Panc1 (cell line): ENCODE results near the gene PTER. TPM values are rescaled to one million over a fixed set of nuclear protein-coding genes. Genes with fewer than 3 reads are reported as not detected.

ENCODE experiments used
- ATAC-seq: fragments of 200-7000 bp; cut with Tn5 transposase; 2 replicates; pipeline ENCODE4 v1.9.1; 2020; ENCODE audit warnings: mild to moderate bottlenecking, moderate library complexity
- BruUV-seq: library from RNA; stranded (reverse); fragments of 400-500 nt; replicated peaks from 2 replicates; lab custom pipeline; 2021; lab: Mats Ljungman, UMichigan
- CTCF ChIA-PET: fragments of 300-600 bp; sonication (Branson Sonifier 250); formaldehyde crosslinking; loops from one replicate; lab custom pipeline; 2022; ENCODE audit warnings: antibody characterized with exemption; lab: Charles Lee
- POLR2A ChIA-PET: fragments of 300-600 bp; sonication (Branson Sonifier 250); formaldehyde crosslinking; loops from one replicate; lab custom pipeline; 2022; ENCODE audit warnings: antibody characterized with exemption; lab: Charles Lee
- DNase-seq: peaks from one replicate; pipeline ENCODE4 v3.0.0-alpha.2; 2010; ENCODE audit warnings: low read depth, low spot score
- H3K27ac ChIP-seq: 2 replicates; pipeline ENCODE4 v1.5.1; 2011; ENCODE audit warnings: mild to moderate bottlenecking, low read length, inconsistent platforms
- H3K27me3 ChIP-seq: fragments of 200-500 bp; sonication (Bioruptor generic); 2 replicates; pipeline ENCODE4 v1.6.0; 2014; ENCODE audit warnings: low read length, inconsistent platforms; ENCODE audit not compliant: control insufficient read depth, insufficient read depth
- H3K36me3 ChIP-seq: fragments of 200-500 bp; sonication (Bioruptor generic); 2 replicates; pipeline ENCODE4 v1.5.1; 2014; ENCODE audit warnings: inconsistent platforms, mild to moderate bottlenecking, low read length, moderate library complexity; ENCODE audit not compliant: control insufficient read depth, insufficient read depth
- H3K4me1 ChIP-seq: 2 replicates; pipeline ENCODE4 v1.5.1; 2011; ENCODE audit warnings: inconsistent platforms, mild to moderate bottlenecking, low read length, moderate library complexity; ENCODE audit not compliant: control insufficient read depth, insufficient read depth
- H3K4me3 ChIP-seq, 2 experiments: 2 replicates each; pipeline ENCODE4 v1.5.1; 2011 to 2012; ENCODE audit warnings: low read depth in 2 of 2, low read length in 2 of 2, mild to moderate bottlenecking in 2 of 2, inconsistent platforms in 1 of 2, moderate library complexity in 1 of 2
- H3K9me3 ChIP-seq: fragments of 200-500 bp; sonication (Bioruptor generic); 2 replicates; pipeline ENCODE4 v1.5.1; 2014; ENCODE audit warnings: low read depth, mild to moderate bottlenecking, inconsistent platforms, low read length, moderate library complexity; ENCODE audit not compliant: control insufficient read depth, insufficient read depth
- CTCF ChIP-seq: fragments of 450-650 bp; IDR thresholded peaks from 2 replicates; pipeline ENCODE4 v1.5.1; 2017; ENCODE audit warnings: mild to moderate bottlenecking
- POLR2AphosphoS5 ChIP-seq: IDR thresholded peaks from 2 replicates; pipeline ENCODE4 v1.6.1; 2012; ENCODE audit warnings: mild to moderate bottlenecking, low read depth, low read length, moderate library complexity
- REST ChIP-seq, 2 experiments: IDR thresholded peaks; 2 replicates each; pipeline ENCODE4 v1.6.1; 2011 to 2012; ENCODE audit warnings: low read depth in 2 of 2, control low read depth in 1 of 2, low read length in 1 of 2, mild to moderate bottlenecking in 1 of 2, moderate library complexity in 1 of 2; ENCODE audit not compliant: insufficient read depth in 1 of 2
- SIN3A ChIP-seq: IDR thresholded peaks from 2 replicates; pipeline ENCODE4 v1.6.1; 2012; ENCODE audit warnings: low read depth, mild to moderate bottlenecking, low read length, moderate library complexity, borderline replicate concordance; ENCODE audit not compliant: insufficient read depth
- TCF7L2 ChIP-seq: IDR thresholded peaks from 2 replicates; pipeline ENCODE4 v1.6.1; 2011; ENCODE audit warnings: mild to moderate bottlenecking, low read depth, low read length, inconsistent platforms
- in situ Hi-C: cut with HindIII; loops from 2 replicates; pipeline ENCODE4 v1.10.0; 2016; ENCODE audit warnings: low sequenced_read_pairs, low pct_unique_long_range_greater_than_20kb
- intact Hi-C: fragments of 100-400 bp; cut with micrococcal nuclease; formaldehyde crosslinking; loops from one replicate; pipeline ENCODE4 v1.10.0; 2022; ENCODE audit not compliant: unreplicated experiment
- total RNA-seq: library from RNA; stranded (reverse); gene quantifications from one replicate; pipeline ENCODE4 v1.2.1, GENCODE V29; 2021; ENCODE audit not compliant: unreplicated experiment

Gene PTER
- total RNA-seq, 1 experiment from 2014 or later, result 8.8 TPM

- CTCF ChIA-PET, result no interaction called here
- ATAC-seq, result peak; percentile 81
- no peaks in the 10 kb centered on the region for H3K36me3 ChIP-seq
- no peak for DNase-seq
- H3K27me3 ChIP-seq, result peaks cover 3% of the 10 kb centered on the region; the same call in 1 of the 2 replicates
- H3K27ac ChIP-seq, result no peak overlapping the region
- no peak for TF ChIP-seq TCF7L2
- peak; percentile 61 for TF ChIP-seq CTCF
- in situ Hi-C loops, result no loop called here
- no peaks in the 10 kb centered on the region for H3K4me1 ChIP-seq
- H3K4me3 ChIP-seq, result peak overlapping the region; percentile 30 to 39; a peak in 3 of 4 replicates
- H3K9me3 ChIP-seq, result no peaks in the 10 kb centered on the region
- intact Hi-C loops, result no loop called here
- BruUV-seq, result no TSS peak
- POLR2A ChIA-PET, result no interaction called here
Measured at GRCh38 chr10:16520900-16521299, 84.1 kb downstream of the PTER start.

GRCh38 chr10:16521311-16522016 lies 84.7 kb downstream of the PTER start, which contains the start of gene C1QL3:
Gene C1QL3 (minus strand): TSS chr10:16521879. CDS start chr10:16521065, 814 bp downstream.
- TF ChIP-seq SIN3A (no peak), CTCF (no peak), POLR2AphosphoS5 (no peak), REST (IDR thresholded peaks at IDR 0.05; ENCODE audit: insufficient read depth in 1 of 2, low read depth in 2 of 2, low read length in 1 of 2) (no peak), TCF7L2 (no peak)
- no peaks in the 10 kb centered on the region for H3K9me3 ChIP-seq
- H3K27ac ChIP-seq, result no peak within 1 kb of the TSS
- no peaks in the 10 kb centered on the region for H3K36me3 ChIP-seq
- CTCF ChIA-PET, result no interaction called here
- no TSS peak for BruUV-seq
- H3K27me3 ChIP-seq, result peaks cover 3% of the 10 kb centered on the region; the same call in 1 of the 2 replicates
- in situ Hi-C loops (no loop called here), intact Hi-C loops (no loop called here)
- ATAC-seq (peak; percentile 80), DNase-seq (no peak)
- H3K4me1 ChIP-seq, result no peaks in the 10 kb centered on the region
- POLR2A ChIA-PET, result no interaction called here
- H3K4me3 ChIP-seq, result peak within 1 kb of the TSS; percentile 30 to 39; a peak in 3 of 4 replicates
